K562 (cell line): ENCODE data around the gene GPR108. TPM values are rescaled to one million over a fixed set of nuclear protein-coding genes. Genes with fewer than 3 reads are reported as not detected.

Experiments
- CCAR2 ChIP-seq: fragments of 200-400 bp; formaldehyde crosslinking; IDR thresholded peaks from 2 replicates; pipeline ENCODE4 v1.6.1; 2017; ENCODE audit warnings: mild to moderate bottlenecking, low read depth, low read length
- RBBP5 ChIP-seq: fragments of 200-600 bp; sonication (generic); IDR thresholded peaks from 2 replicates; pipeline ENCODE4 v1.6.1; 2012; ENCODE audit warnings: borderline replicate concordance, mild to moderate bottlenecking, low read length, control low read depth, inconsistent platforms; ENCODE audit not compliant: insufficient read depth, poor library complexity, severe bottlenecking
- SETDB1 ChIP-seq: IDR thresholded peaks from one replicate; pipeline ENCODE4 v1.6.1; 2012; ENCODE audit warnings: low read length, control low read depth, inconsistent platforms
- ZBTB9 ChIP-seq: fragments of 450-650 bp; formaldehyde crosslinking; IDR thresholded peaks from 2 replicates; pipeline ENCODE4 v1.4.0; 2020; ENCODE audit warnings: mild to moderate bottlenecking, moderate library complexity
- ZNF780A ChIP-seq: fragments of 250-450 bp; sonication (Bioruptor Pico); IDR thresholded peaks from 2 replicates; pipeline ENCODE4 v1.5.0; 2021; ENCODE audit warnings: mild to moderate bottlenecking
- ZSCAN29 ChIP-seq: fragments of 450-650 bp; IDR thresholded peaks from 2 replicates; pipeline ENCODE4 v1.6.1; 2017
- polyA plus RNA-seq, 8 experiments: library from polyadenylated mRNA; depleted of rRNA in 4 of 8; stranded (reverse) in 5 of 8; unstranded in 3 of 8; fragments of >200 nt; fragmentation: Nextera tagmentation in 2 of 8; fragmentation: Illumina TruSeq in 1 of 8; extraction: Ambion mirVana in 2 of 8; extraction: Trizol in 1 of 8; gene quantifications; 2 replicates each; pipeline versions ENCODE4 v1.2.1 to v1.2.3, GENCODE V29; 2011 to 2014; ENCODE audit warnings: inconsistent platforms in 1 of 8, missing spikeins in 1 of 8
- total RNA-seq, 7 experiments: library from RNA; depleted of rRNA in 6 of 7; stranded (reverse); fragments of >200 nt in 6 of 7; fragmentation: Illumina TruSeq in 2 of 7; extraction: Trizol in 2 of 7; gene quantifications; 2 replicates each; pipeline versions ENCODE4 v1.2.1 to v1.2.3, GENCODE V29; 2011 to 2021; ENCODE audit warnings: low replicate concordance in 1 of 7
- TF ChIP-seq, protein P1 (sequence below): fragments of 250-450 bp; sonication (Bioruptor Pico); IDR thresholded peaks from 2 replicates; pipeline ENCODE4 v1.5.0; 2020; ENCODE audit warnings: mild to moderate bottlenecking, borderline replicate concordance
- TF ChIP-seq, protein P2 (sequence below): fragments of 450-650 bp; IDR thresholded peaks from 2 replicates; pipeline ENCODE4 v1.6.1; 2016; ENCODE audit warnings: mild to moderate bottlenecking, moderate library complexity
- TF ChIP-seq, protein P3 (sequence below): conservative IDR thresholded peaks from 2 replicates; pipeline ENCODE4 v1.6.1; 2011; ENCODE audit warnings: low read depth, mild to moderate bottlenecking, low read length; ENCODE audit not compliant: control insufficient read depth

The GPR108 gene
- total and polyA plus RNA-seq, 9 of the 15 experiments (the other 6 are each of a cell fraction or from before 2014, with no cell fraction given) = 2.4 to 33.2 (median 24.4) TPM

DNA sequence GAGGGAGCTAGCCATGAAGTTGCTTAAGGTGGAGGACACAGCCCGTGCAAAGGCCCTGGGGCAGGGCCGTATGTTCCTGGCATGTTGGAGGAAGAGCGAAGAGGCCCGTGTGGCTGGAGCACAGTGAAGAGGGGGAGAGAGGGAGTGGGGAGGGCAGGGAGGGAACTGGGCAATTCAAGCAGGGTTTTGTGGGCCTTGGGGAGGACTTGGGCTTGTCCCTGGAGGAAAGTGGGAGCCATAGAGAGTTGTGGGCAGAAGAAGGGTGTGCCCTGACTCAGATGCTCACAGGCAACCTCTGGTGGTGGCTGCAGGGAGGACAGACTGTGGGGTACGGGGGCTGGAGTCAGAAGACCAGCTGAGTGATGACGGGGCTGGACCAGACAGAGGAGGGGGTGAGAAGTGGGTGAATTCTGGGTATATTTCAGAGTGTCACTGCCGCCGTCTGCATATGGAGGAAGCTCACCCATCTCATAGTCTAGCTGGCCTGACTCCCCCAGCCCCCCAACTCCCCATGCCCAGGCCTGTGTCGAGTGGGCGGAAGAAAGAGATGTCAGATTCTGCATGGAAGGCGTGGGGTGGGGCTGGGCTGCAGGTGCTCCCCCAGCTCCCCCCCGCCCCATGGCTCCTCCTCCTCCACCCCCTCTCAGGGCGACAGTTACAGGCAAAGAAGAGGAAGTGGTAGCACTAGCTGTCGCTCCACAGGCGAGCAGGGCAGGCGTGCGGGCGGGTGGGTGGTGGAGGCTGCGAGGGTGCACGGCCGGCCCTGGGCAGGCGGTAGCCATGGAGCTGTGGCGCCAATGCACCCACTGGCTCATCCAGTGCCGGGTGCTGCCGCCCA is 34.9 kb upstream of the GPR108 start, which contains the start of gene VAV1 (continued):
- TF ChIP-seq RBBP5 (no peak), ZNF780A (CRISPR knock-in tag) (no peak), ZSCAN29 (no peak), ZBTB9 (no peak), SETDB1 (no peak), CCAR2 (no peak)
- TF ChIP-seq, protein P1, sequence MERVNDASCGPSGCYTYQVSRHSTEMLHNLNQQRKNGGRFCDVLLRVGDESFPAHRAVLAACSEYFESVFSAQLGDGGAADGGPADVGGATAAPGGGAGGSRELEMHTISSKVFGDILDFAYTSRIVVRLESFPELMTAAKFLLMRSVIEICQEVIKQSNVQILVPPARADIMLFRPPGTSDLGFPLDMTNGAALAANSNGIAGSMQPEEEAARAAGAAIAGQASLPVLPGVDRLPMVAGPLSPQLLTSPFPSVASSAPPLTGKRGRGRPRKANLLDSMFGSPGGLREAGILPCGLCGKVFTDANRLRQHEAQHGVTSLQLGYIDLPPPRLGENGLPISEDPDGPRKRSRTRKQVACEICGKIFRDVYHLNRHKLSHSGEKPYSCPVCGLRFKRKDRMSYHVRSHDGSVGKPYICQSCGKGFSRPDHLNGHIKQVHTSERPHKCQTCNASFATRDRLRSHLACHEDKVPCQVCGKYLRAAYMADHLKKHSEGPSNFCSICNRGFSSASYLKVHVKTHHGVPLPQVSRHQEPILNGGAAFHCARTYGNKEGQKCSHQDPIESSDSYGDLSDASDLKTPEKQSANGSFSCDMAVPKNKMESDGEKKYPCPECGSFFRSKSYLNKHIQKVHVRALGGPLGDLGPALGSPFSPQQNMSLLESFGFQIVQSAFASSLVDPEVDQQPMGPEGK (CRISPR knock-in tag) = no peak
- TF ChIP-seq, protein P2, sequence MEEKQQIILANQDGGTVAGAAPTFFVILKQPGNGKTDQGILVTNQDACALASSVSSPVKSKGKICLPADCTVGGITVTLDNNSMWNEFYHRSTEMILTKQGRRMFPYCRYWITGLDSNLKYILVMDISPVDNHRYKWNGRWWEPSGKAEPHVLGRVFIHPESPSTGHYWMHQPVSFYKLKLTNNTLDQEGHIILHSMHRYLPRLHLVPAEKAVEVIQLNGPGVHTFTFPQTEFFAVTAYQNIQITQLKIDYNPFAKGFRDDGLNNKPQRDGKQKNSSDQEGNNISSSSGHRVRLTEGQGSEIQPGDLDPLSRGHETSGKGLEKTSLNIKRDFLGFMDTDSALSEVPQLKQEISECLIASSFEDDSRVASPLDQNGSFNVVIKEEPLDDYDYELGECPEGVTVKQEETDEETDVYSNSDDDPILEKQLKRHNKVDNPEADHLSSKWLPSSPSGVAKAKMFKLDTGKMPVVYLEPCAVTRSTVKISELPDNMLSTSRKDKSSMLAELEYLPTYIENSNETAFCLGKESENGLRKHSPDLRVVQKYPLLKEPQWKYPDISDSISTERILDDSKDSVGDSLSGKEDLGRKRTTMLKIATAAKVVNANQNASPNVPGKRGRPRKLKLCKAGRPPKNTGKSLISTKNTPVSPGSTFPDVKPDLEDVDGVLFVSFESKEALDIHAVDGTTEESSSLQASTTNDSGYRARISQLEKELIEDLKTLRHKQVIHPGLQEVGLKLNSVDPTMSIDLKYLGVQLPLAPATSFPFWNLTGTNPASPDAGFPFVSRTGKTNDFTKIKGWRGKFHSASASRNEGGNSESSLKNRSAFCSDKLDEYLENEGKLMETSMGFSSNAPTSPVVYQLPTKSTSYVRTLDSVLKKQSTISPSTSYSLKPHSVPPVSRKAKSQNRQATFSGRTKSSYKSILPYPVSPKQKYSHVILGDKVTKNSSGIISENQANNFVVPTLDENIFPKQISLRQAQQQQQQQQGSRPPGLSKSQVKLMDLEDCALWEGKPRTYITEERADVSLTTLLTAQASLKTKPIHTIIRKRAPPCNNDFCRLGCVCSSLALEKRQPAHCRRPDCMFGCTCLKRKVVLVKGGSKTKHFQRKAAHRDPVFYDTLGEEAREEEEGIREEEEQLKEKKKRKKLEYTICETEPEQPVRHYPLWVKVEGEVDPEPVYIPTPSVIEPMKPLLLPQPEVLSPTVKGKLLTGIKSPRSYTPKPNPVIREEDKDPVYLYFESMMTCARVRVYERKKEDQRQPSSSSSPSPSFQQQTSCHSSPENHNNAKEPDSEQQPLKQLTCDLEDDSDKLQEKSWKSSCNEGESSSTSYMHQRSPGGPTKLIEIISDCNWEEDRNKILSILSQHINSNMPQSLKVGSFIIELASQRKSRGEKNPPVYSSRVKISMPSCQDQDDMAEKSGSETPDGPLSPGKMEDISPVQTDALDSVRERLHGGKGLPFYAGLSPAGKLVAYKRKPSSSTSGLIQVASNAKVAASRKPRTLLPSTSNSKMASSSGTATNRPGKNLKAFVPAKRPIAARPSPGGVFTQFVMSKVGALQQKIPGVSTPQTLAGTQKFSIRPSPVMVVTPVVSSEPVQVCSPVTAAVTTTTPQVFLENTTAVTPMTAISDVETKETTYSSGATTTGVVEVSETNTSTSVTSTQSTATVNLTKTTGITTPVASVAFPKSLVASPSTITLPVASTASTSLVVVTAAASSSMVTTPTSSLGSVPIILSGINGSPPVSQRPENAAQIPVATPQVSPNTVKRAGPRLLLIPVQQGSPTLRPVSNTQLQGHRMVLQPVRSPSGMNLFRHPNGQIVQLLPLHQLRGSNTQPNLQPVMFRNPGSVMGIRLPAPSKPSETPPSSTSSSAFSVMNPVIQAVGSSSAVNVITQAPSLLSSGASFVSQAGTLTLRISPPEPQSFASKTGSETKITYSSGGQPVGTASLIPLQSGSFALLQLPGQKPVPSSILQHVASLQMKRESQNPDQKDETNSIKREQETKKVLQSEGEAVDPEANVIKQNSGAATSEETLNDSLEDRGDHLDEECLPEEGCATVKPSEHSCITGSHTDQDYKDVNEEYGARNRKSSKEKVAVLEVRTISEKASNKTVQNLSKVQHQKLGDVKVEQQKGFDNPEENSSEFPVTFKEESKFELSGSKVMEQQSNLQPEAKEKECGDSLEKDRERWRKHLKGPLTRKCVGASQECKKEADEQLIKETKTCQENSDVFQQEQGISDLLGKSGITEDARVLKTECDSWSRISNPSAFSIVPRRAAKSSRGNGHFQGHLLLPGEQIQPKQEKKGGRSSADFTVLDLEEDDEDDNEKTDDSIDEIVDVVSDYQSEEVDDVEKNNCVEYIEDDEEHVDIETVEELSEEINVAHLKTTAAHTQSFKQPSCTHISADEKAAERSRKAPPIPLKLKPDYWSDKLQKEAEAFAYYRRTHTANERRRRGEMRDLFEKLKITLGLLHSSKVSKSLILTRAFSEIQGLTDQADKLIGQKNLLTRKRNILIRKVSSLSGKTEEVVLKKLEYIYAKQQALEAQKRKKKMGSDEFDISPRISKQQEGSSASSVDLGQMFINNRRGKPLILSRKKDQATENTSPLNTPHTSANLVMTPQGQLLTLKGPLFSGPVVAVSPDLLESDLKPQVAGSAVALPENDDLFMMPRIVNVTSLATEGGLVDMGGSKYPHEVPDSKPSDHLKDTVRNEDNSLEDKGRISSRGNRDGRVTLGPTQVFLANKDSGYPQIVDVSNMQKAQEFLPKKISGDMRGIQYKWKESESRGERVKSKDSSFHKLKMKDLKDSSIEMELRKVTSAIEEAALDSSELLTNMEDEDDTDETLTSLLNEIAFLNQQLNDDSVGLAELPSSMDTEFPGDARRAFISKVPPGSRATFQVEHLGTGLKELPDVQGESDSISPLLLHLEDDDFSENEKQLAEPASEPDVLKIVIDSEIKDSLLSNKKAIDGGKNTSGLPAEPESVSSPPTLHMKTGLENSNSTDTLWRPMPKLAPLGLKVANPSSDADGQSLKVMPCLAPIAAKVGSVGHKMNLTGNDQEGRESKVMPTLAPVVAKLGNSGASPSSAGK = no peak
- TF ChIP-seq, protein P3, sequence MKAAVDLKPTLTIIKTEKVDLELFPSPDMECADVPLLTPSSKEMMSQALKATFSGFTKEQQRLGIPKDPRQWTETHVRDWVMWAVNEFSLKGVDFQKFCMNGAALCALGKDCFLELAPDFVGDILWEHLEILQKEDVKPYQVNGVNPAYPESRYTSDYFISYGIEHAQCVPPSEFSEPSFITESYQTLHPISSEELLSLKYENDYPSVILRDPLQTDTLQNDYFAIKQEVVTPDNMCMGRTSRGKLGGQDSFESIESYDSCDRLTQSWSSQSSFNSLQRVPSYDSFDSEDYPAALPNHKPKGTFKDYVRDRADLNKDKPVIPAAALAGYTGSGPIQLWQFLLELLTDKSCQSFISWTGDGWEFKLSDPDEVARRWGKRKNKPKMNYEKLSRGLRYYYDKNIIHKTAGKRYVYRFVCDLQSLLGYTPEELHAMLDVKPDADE = no peak
